Neural progenitor cell (in vitro differentiated cells): ENCODE measurements around the gene DLX1.

Experiments used
- CTCF ChIP-seq: fragments of 200-600 bp; sonication (generic); IDR thresholded peaks from 2 replicates; pipeline ENCODE4 v1.5.1; 2017; ENCODE audit warnings: antibody characterized with exemption, mild to moderate bottlenecking
- EZH2 ChIP-seq: fragments of 200-600 bp; sonication (generic); IDR thresholded peaks from 2 replicates; pipeline ENCODE4 v1.6.1; 2017; ENCODE audit warnings: antibody characterized with exemption, mild to moderate bottlenecking, moderate library complexity
- EZH2phosphoT487 ChIP-seq: fragments of 200-600 bp; sonication (generic); IDR thresholded peaks from 2 replicates; pipeline ENCODE4 v1.6.1; 2017; ENCODE audit warnings: antibody characterized with exemption

- TF ChIP-seq EZH2phosphoT487 (peak; percentile 58), CTCF (no peak), EZH2 (peak; percentile 95)
Observed at GRCh38 chr2:172100935-172101820, 15.9 kb downstream of the DLX1 start.
